Stomach (tissue), 4 donors: ENCODE results near the gene SUPT3H.

ENCODE experiments used
- CTCF ChIP-seq, 7 experiments: fragments of 450-650 bp in 4 of 7; fragments of 200-600 bp in 3 of 7; sonication (generic) in 3 of 7; IDR thresholded peaks; one replicate each; pipeline ENCODE4 v1.5.1; 2016 to 2019; ENCODE audit warnings: antibody characterized with exemption in 7 of 7, control low read depth in 2 of 7, mild to moderate bottlenecking in 1 of 7
- POLR2AphosphoS5 ChIP-seq, 3 donors: sonication (generic); formaldehyde crosslinking; IDR thresholded peaks; one replicate each; pipeline ENCODE4 v1.6.1; 2016; ENCODE audit warnings: antibody characterized with exemption in 3 of 3

GRCh38 chr6:44983467-44984365 lies 394.0 kb downstream of the SUPT3H start:
- no peak for TF ChIP-seq CTCF (IDR thresholded peaks at IDR 0.05)
- no peak for TF ChIP-seq POLR2AphosphoS5 (IDR thresholded peaks at IDR 0.05)
